D721Med (cell line): ENCODE results near the gene WWTR1.

ENCODE experiments used
- DNase-seq: peaks from one replicate; pipeline ENCODE4 v3.0.0; 2011; ENCODE audit warnings: low spot score; ENCODE audit not compliant: insufficient read length
- FAIRE-seq: peaks from 2 replicates; lab custom pipeline; 2011; peaks lifted over from hg19 to GRCh38; lab: Jason Lieb, UNC
- TF ChIP-seq, protein P1 (sequence below): IDR thresholded peaks from 2 replicates; pipeline ENCODE4 v1.5.1; 2012; ENCODE audit warnings: mild to moderate bottlenecking, control low read depth; ENCODE audit not compliant: insufficient read depth; ENCODE audit errors: missing control alignments

The WWTR1 gene

DNA sequence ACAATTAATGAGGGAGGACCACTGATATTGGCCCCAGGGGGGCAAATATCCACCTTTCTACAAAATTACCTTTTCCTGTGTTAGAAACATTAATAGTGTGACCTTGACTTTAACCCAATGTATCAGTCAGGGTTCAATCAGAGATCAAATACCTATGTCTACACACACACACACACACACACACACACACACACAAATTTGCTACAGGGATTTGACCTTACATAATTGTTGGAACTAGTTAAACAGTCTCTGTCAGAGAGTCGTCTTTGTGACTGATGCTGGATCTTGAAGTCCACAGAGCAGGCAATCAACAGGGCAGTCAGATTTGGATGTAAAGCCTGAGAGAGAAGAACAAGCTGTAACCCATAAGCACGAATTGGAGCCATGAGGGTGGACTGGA lies 150.9 kb downstream of the WWTR1 start:
- DNase-seq (no peak), FAIRE-seq (no peak)

DNA sequence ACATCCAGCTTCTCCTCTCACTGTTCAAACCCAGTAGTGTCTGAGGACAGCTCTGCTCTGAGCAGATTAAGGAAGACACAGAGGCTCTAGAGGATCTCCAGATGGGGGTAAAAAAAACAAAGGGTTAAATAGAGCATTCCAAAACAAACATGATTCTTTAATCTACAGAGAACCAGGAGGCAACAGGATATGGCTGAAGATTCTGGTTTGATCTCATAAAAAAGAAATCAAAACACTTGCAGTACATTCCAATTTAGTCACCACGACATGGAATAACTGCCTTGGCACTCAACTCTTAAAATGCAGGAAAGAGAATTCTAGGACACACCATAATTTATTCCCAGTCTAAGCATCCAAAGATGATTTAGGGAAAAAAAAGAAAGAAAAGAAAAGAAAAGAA lies 151.3 kb downstream of the WWTR1 start:
- DNase-seq (no peak), FAIRE-seq (no peak)
- TF ChIP-seq, protein P1, sequence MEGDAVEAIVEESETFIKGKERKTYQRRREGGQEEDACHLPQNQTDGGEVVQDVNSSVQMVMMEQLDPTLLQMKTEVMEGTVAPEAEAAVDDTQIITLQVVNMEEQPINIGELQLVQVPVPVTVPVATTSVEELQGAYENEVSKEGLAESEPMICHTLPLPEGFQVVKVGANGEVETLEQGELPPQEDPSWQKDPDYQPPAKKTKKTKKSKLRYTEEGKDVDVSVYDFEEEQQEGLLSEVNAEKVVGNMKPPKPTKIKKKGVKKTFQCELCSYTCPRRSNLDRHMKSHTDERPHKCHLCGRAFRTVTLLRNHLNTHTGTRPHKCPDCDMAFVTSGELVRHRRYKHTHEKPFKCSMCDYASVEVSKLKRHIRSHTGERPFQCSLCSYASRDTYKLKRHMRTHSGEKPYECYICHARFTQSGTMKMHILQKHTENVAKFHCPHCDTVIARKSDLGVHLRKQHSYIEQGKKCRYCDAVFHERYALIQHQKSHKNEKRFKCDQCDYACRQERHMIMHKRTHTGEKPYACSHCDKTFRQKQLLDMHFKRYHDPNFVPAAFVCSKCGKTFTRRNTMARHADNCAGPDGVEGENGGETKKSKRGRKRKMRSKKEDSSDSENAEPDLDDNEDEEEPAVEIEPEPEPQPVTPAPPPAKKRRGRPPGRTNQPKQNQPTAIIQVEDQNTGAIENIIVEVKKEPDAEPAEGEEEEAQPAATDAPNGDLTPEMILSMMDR: no peak

More for the DNA sequence above, 150.9 kb downstream of the WWTR1 start:
- TF ChIP-seq, protein P1: no peak

DNA sequence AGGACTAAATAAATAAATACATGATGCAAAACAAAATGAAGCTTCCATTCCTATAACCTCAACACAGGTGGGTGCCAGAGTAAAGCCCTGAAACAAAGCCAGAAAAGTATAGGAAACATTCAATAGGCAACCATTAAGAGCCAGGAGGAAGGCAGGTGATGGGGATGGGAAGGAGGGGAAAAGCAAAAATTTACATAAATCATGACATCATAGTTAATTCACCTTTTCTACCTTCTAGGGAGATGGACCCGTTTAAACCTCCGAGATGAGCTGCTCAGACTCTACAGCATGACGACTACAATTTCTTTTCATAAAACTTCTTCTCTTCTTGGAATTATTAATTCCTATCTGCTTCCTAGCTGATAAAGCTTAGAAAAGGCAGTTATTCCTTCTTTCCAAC lies 155.4 kb downstream of the WWTR1 start:
- DNase-seq (no peak), FAIRE-seq (no peak)
- TF ChIP-seq, protein P1: no peak

DNA sequence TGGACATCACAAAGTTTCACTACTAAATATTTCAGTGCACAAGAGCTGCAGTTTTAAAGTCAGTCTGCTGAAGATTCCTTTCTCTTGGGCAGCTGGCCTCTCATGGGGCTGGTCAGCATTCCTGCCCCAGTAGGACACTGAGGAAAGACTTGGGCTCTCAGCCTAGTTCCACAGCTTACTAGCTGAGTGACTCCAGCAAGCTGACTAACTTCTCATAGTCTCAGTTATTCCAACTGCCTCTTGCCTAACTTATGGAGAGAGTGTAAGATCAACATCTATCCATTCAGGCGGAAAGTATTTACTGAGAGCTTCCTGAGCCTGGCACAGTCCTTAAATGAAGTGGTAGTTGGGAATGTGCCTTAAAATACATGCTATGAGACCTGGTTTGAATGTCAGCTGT lies 156.3 kb downstream of the WWTR1 start:
- DNase-seq (no peak), FAIRE-seq (no peak)
- TF ChIP-seq, protein P1: no peak

DNA sequence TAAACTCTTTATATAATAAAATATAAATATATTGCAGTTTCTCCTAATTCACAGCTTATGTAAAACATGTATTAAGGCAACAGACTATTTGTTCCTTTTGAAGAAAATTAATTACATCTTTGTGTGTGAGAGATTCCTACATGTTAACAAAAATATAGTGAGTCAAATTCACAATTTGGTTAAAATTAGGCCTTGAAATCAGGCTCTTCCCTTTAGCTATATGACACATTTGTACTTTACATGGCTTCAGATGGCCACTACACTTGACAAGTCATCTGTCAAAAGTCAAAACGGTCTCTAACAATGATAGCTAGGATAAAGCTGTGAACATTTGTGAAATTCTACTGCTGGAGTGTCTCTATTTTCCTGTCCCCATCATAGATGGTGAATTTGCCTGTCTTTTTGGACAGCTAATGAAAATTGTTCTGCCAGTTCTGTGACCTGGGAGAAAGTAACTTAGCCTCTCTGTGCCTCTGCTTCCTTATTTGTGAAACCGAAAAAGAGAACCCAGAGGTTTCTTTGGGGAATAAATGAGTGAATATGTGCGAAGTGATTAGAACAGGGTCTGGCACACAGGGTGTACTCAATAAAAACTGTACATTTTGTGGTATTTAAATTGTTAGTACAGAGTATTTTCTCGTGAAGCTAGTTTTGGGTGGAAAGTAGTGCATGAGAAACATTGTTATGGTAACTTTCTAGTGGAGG lies 159.7 kb downstream of the WWTR1 start:
- FAIRE-seq: no peak
- no peak for DNase-seq
- TF ChIP-seq, protein P1: no peak

DNA sequence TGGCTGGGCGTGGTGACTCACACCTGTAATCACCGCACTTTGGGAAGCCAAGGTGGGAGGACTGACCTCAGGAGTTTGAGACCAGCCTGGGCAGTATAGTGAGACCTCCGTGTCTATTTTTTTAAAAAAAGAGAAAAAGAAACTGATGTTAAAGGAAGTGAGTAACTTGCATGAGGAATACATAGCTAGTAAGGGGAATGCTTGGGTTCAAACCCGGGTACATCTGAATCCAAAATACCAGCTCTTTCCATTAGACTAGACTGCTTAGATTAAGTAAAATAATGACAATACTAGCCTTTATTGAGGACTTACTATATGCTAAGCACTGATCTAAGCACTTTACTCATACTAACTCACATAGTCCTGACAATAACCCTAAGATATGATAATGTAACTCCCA lies 160.9 kb downstream of the WWTR1 start:
- TF ChIP-seq, protein P1: no peak
- FAIRE-seq (no peak), DNase-seq (no peak)

DNA sequence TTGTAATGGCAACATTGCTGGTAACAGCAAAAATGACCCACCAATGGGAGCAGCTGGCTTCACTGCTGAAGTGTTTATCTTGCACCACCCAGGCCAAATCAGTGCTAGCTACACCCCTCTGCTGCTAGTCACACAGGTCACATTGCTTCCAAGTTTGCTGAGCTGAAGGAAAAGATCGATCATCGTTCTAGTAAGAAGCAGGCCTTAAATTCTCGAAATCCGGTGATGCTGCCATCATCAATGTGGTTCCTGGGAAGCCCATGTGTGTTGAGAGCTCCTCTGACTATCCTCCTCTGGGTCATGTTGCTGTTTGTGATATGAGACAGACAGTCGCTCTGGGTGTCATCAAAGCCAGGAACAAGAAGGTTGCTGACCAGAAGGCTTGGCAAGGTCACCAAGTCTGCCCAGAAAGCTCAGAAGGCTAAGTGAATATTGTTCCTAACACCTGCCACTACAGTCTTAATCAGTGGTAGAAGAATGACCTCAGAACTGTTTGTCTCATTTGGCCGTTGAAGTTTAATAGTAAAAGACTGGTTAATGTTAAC lies 162.2 kb downstream of the WWTR1 start:
- no peak for DNase-seq
- TF ChIP-seq, protein P1: no peak
- no peak for FAIRE-seq
